ENCODE results near the gene HBD.

HBD gene

GRCh38 chr11:5232176-5232575, 2.1 kb downstream of the HBD start:
- DNase-seq = no peak

- DNase-seq = no peak
Observed at GRCh38 chr11:5231111-5231510, 3.2 kb downstream of the HBD start.

- DNase-seq = no peak
Observed at GRCh38 chr11:5230266-5230665, 4.0 kb downstream of the HBD start.

GRCh38 chr11:5229796-5230195, 4.5 kb downstream of the HBD start:
- no peak for DNase-seq

- DNase-seq = no peak
Observed at GRCh38 chr11:5229356-5229755, 4.9 kb downstream of the HBD start.

- DNase-seq = no peak
Observed at GRCh38 chr11:5228124-5228523, 6.2 kb downstream of the HBD start.

GRCh38 chr11:5227681-5228080, 6.6 kb downstream of the HBD start:
- DNase-seq = no peak

- DNase-seq = no peak
Observed at GRCh38 chr11:5226732-5227310, 7.5 kb downstream of the HBD start, which contains the start of gene HBB. Gene HBB (minus strand): TSS chr11:5227071. CDS start chr11:5227021, 50 bp downstream.

GRCh38 chr11:5225480-5225871, 8.8 kb downstream of the HBD start:
- DNase-seq = no peak

- DNase-seq = no peak
Observed at GRCh38 chr11:5224538-5225479, 9.5 kb downstream of the HBD start.

GRCh38 chr11:5223686-5224085, 10.6 kb downstream of the HBD start:
- no peak for DNase-seq

GRCh38 chr11:5223146-5223545, 11.1 kb downstream of the HBD start:
- no peak for DNase-seq

GRCh38 chr11:5210376-5210885, 23.9 kb downstream of the HBD start:
- DNase-seq = no peak

- no peak for DNase-seq
Observed at GRCh38 chr11:5204787-5205186, 29.5 kb downstream of the HBD start.

GRCh38 chr11:5203366-5203765, 30.9 kb downstream of the HBD start:
- no peak for DNase-seq

GRCh38 chr11:5200582-5200981, 33.7 kb downstream of the HBD start, which contains the start of gene OR51V1:
Gene OR51V1 (minus strand): TSS chr11:5200682. CDS start chr11:5200682, 0 bp downstream.
- no peak for DNase-seq

- DNase-seq = no peak
Observed at GRCh38 chr11:5198285-5198684, 36.0 kb downstream of the HBD start.

GRCh38 chr11:5197536-5197935, 36.7 kb downstream of the HBD start:
- DNase-seq = no peak

- DNase-seq = no peak
Observed at GRCh38 chr11:5196731-5197130, 37.6 kb downstream of the HBD start.

GRCh38 chr11:5196067-5196466, 38.2 kb downstream of the HBD start:
- DNase-seq = no peak

GRCh38 chr11:5192738-5193137, 41.5 kb downstream of the HBD start:
- no peak for DNase-seq

GRCh38 chr11:5188201-5188600, 46.1 kb downstream of the HBD start:
- DNase-seq = no peak
